ENCODE data around the gene GLCE. TPM values are rescaled to one million over a fixed set of nuclear protein-coding genes. Genes with fewer than 3 reads are reported as not detected.

GLCE gene
- total and polyA plus RNA-seq, 10 of the 15 experiments (the other 5 are each of a cell fraction or from before 2014, with no cell fraction given), result 2.1 to 11.9 (median 2.9) TPM

DNA sequence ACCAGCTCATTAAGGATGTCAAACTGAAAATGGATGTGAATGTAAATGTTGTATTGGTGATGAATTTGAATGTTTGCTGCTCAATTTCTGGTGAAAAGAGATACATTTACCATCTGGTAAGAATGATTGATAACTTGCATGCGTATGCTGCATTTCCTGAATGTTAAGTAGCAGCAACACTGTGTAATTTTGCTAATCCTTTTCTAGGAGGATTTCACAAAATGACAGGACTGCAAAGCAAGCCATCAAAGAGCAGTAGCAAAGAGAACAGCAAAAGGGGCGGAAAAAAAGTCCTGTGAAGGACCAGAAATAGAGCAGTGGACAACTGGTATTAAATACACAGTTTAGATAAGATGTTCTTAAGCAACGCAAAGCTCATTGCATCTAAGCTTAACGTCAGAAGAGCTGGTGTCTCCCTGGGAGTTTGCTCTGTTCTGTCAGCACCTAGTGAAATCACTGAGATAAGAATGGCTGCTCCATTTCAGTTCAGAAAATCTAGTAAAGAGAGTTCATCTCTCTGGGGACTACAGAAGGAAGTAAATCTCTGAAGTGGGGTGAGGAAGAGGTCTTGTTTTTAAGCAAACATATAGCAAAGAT, 114.7 kb downstream of the GLCE start (continued):
- TF ChIP-seq EP300 (IDR thresholded peaks at IDR 0.05; ENCODE audit: borderline replicate concordance in 1 of 2, control insufficient read depth in 1 of 2, low read depth in 2 of 2, low read length in 2 of 2) (no peak), NFIC (IDR thresholded peaks at IDR 0.05; ENCODE audit: low read depth, low read length) (no peak)

DNA sequence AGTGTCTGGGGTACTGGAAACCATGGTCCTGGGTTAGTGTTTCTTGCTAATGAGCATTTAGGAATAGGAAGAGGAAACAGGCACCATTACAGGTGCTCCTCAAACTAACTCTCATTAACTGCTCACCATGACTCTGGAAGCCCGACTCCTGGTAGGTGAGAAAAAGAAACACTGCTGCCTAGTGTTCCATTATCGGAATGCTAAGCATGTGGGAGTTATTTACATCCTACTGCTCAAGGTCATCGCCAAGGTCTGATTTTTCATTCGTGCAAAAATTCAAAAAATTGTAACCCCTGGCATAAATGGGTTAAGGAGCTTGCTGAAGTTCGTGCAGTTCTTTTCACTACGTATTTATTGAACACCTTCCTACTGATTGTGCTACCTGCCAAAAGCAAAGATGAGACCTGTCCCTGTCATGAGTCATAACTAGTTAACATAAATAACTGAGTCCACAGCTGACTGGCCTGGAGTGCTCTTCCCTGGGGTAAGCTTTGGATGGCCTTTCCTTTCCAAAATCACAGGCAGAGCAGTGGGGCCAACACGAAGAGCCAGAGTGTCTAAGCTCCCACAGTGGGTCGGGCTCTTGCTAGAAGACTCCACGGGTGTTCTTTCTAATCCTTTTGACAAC, 115.6 kb downstream of the GLCE start:
- Histone ChIP-seq H3K79me2 (ENCODE audit: control insufficient read depth, insufficient read depth, low read length) (no peaks in the 10 kb centered on the region), H3K4me1 (ENCODE audit: control insufficient read depth, insufficient read depth, low read length) (no peaks in the 10 kb centered on the region), H3K27ac (ENCODE audit: control insufficient read depth, insufficient read depth) (no peak overlapping the region), H3K9ac (ENCODE audit: control insufficient read depth, insufficient read depth, low read length) (no peak overlapping the region), H4K20me1 (ENCODE audit: control insufficient read depth, insufficient read depth) (no peaks in the 10 kb centered on the region), H3K4me2 (ENCODE audit: control insufficient read depth, insufficient read depth) (no peak overlapping the region), H3K36me3 (ENCODE audit: control insufficient read depth in 2 of 2, insufficient read depth in 2 of 2, low read length in 1 of 2) (no peaks in the 10 kb centered on the region), H3K4me3 (no peak overlapping the region), H3K27me3 (replicated peaks in 1 of 2; ENCODE audit: control insufficient read depth in 2 of 2, insufficient read depth in 2 of 2, low read length in 1 of 2) (no peaks in the 10 kb centered on the region), H3K9me3 (replicated peaks; ENCODE audit: control insufficient read depth, insufficient read depth, low read length) (no peaks in the 10 kb centered on the region), H2AFZ (ENCODE audit: control insufficient read depth, low read depth, low read length) (no peak overlapping the region)
- ChIA-PET RAD21 (ENCODE audit: unreplicated experiment) (no interaction called here), POLR2A (no interaction called here), SMC1A (ENCODE audit: uncharacterized antibody, unreplicated experiment) (interaction anchor here (1.1 kb wide), 1 partner anchor 172 kb away, joined by 3 read pairs; no protein-coding TSS in a partner anchor), CTCF (interaction anchor here (1.7 kb wide), 1 partner anchor 44 kb away, joined by 3 read pairs; no protein-coding TSS in a partner anchor)
- DNase-seq (ENCODE audit: low read depth, low spot score) (no peak), FAIRE-seq (no peak), ATAC-seq (no peak)
- intact Hi-C loops (cut with micrococcal nuclease; ENCODE audit: unreplicated experiment), result no loop called here
- in situ Hi-C loops (cut with MboI), result no loop called here
- 28% methylated on average over 9 of the region's 9 CpGs for WGBS (ENCODE audit: insufficient coverage, insufficient replicate concordance, low lambda C conversion rate, missing lambda C conversion rate)
- no TSS peak for BruUV-seq (replicated peaks)
- TF ChIP-seq HDAC6 (IDR thresholded peaks at IDR 0.05; ENCODE audit: unreplicated experiment), result no peak
- no peak for TF ChIP-seq BACH1 (IDR thresholded peaks at IDR 0.05; ENCODE audit: borderline replicate concordance)
- TF ChIP-seq NBN (IDR thresholded peaks at IDR 0.05), result no peak
- TF ChIP-seq PAX5 (IDR thresholded peaks at IDR 0.05; ENCODE audit: borderline replicate concordance, low read depth, low read length), result no peak
- TF ChIP-seq ZNF622 (IDR thresholded peaks at IDR 0.05), result no peak
- no peak for TF ChIP-seq RELA (IDR thresholded peaks at IDR 0.05; ENCODE audit: borderline replicate concordance, partially characterized antibody)
- no peak for TF ChIP-seq ZNF384 (IDR thresholded peaks at IDR 0.05; ENCODE audit: borderline replicate concordance, low read depth, low read length)
- TF ChIP-seq EED (IDR thresholded peaks at IDR 0.05; ENCODE audit: low read depth), result no peak
- TF ChIP-seq CREM (IDR thresholded peaks at IDR 0.05; ENCODE audit: low read depth), result no peak
- TF ChIP-seq, protein P1, sequence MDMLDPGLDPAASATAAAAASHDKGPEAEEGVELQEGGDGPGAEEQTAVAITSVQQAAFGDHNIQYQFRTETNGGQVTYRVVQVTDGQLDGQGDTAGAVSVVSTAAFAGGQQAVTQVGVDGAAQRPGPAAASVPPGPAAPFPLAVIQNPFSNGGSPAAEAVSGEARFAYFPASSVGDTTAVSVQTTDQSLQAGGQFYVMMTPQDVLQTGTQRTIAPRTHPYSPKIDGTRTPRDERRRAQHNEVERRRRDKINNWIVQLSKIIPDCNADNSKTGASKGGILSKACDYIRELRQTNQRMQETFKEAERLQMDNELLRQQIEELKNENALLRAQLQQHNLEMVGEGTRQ (IDR thresholded peaks at IDR 0.05; ENCODE audit: borderline replicate concordance, low read depth, low read length), result no peak
- TF ChIP-seq, protein P2, sequence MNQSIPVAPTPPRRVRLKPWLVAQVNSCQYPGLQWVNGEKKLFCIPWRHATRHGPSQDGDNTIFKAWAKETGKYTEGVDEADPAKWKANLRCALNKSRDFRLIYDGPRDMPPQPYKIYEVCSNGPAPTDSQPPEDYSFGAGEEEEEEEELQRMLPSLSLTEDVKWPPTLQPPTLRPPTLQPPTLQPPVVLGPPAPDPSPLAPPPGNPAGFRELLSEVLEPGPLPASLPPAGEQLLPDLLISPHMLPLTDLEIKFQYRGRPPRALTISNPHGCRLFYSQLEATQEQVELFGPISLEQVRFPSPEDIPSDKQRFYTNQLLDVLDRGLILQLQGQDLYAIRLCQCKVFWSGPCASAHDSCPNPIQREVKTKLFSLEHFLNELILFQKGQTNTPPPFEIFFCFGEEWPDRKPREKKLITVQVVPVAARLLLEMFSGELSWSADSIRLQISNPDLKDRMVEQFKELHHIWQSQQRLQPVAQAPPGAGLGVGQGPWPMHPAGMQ (IDR thresholded peaks at IDR 0.05; ENCODE audit: borderline replicate concordance), result no peak
- TF ChIP-seq, protein P3, sequence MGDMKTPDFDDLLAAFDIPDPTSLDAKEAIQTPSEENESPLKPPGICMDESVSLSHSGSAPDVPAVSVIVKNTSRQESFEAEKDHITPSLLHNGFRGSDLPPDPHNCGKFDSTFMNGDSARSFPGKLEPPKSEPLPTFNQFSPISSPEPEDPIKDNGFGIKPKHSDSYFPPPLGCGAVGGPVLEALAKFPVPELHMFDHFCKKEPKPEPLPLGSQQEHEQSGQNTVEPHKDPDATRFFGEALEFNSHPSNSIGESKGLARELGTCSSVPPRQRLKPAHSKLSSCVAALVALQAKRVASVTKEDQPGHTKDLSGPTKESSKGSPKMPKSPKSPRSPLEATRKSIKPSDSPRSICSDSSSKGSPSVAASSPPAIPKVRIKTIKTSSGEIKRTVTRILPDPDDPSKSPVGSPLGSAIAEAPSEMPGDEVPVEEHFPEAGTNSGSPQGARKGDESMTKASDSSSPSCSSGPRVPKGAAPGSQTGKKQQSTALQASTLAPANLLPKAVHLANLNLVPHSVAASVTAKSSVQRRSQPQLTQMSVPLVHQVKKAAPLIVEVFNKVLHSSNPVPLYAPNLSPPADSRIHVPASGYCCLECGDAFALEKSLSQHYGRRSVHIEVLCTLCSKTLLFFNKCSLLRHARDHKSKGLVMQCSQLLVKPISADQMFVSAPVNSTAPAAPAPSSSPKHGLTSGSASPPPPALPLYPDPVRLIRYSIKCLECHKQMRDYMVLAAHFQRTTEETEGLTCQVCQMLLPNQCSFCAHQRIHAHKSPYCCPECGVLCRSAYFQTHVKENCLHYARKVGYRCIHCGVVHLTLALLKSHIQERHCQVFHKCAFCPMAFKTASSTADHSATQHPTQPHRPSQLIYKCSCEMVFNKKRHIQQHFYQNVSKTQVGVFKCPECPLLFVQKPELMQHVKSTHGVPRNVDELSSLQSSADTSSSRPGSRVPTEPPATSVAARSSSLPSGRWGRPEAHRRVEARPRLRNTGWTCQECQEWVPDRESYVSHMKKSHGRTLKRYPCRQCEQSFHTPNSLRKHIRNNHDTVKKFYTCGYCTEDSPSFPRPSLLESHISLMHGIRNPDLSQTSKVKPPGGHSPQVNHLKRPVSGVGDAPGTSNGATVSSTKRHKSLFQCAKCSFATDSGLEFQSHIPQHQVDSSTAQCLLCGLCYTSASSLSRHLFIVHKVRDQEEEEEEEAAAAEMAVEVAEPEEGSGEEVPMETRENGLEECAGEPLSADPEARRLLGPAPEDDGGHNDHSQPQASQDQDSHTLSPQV (IDR thresholded peaks at IDR 0.05), result no peak
- TF ChIP-seq ATF7 (IDR thresholded peaks at IDR 0.05; ENCODE audit: low read depth), result no peak
- no peak for TF ChIP-seq CBFB (IDR thresholded peaks at IDR 0.05; ENCODE audit: low read depth)
- no peak for TF ChIP-seq IKZF2 (IDR thresholded peaks at IDR 0.05)
- no peak for TF ChIP-seq STAT1 (conservative IDR thresholded peaks at IDR 0.05)

Measured in GM12878 (cell line).